H1 (cell line): ENCODE data around the gene MPZL3. TPM values are rescaled to one million over a fixed set of nuclear protein-coding genes. Genes with fewer than 3 reads are reported as not detected.

Experiments
- CTCF ChIA-PET: fragments of 300-600 bp; sonication (Branson Sonifier 250); formaldehyde crosslinking; loops from one replicate; lab custom pipeline; 2021; ENCODE audit not compliant: partially characterized antibody; lab: Charles Lee
- POLR2A ChIA-PET: fragments of 300-600 bp; sonication (Branson Sonifier 250); formaldehyde crosslinking; loops from one replicate; lab custom pipeline; 2021; ENCODE audit warnings: inconsistent platforms; ENCODE audit not compliant: partially characterized antibody; lab: Charles Lee
- DNase-seq, 2 experiments: peaks; one replicate each; pipeline versions ENCODE4 v3.0.0 to v3.0.0-alpha.2; 2010 to 2022; ENCODE audit warnings: low spot score in 2 of 2, low read depth in 1 of 2, mixed read lengths in 1 of 2
- FAIRE-seq: peaks from 2 replicates; lab custom pipeline; 2011; peaks lifted over from hg19 to GRCh38; lab: Jason Lieb, UNC
- H2AFZ ChIP-seq: 2 replicates; pipeline ENCODE4 v1.8.1; 2012; ENCODE audit warnings: low read length, inconsistent platforms
- H2AK5ac ChIP-seq: 2 replicates; pipeline ENCODE4 v1.6.1; 2013; ENCODE audit warnings: low read depth, low read length
- H2BK120ac ChIP-seq: replicated peaks from 2 replicates; pipeline ENCODE3; 2013; ENCODE audit warnings: low read depth, low read length, inconsistent platforms
- H2BK12ac ChIP-seq: 2 replicates; pipeline ENCODE4 v1.6.1; 2013; ENCODE audit warnings: low read depth, low read length
- H2BK15ac ChIP-seq: 2 replicates; pipeline ENCODE4 v1.6.1; 2013; ENCODE audit warnings: low read length
- H2BK20ac ChIP-seq: 2 replicates; pipeline ENCODE4 v1.6.1; 2013; ENCODE audit warnings: low read length
- H2BK5ac ChIP-seq: 2 replicates; pipeline ENCODE4 v1.6.1; 2013; ENCODE audit warnings: low read depth, low read length
- H3K14ac ChIP-seq: 2 replicates; pipeline ENCODE4 v1.6.1; 2013; ENCODE audit warnings: inconsistent platforms; ENCODE audit not compliant: insufficient read length
- H3K18ac ChIP-seq: 2 replicates; pipeline ENCODE4 v1.6.1; 2013; ENCODE audit warnings: low read length; ENCODE audit errors: extremely low read depth
- H3K23ac ChIP-seq: 2 replicates; pipeline ENCODE4 v1.6.1; 2013; ENCODE audit warnings: inconsistent platforms; ENCODE audit not compliant: insufficient read length
- H3K23me2 ChIP-seq: 2 replicates; pipeline ENCODE4 v1.6.1; 2013; ENCODE audit warnings: low read depth, low read length
- H3K27ac ChIP-seq: 2 replicates; pipeline ENCODE4 v1.6.1; 2011; ENCODE audit warnings: low read depth, low read length, inconsistent platforms
- H3K27me3 ChIP-seq, 4 experiments: replicated peaks in 1 of 4; 1 replicate in 1 of 4; 2 replicates in 3 of 4; pipeline versions ENCODE4 v1.6.1 to v1.8.1; 2011 to 2013; ENCODE audit warnings: low read length in 3 of 4, mild to moderate bottlenecking in 3 of 4, inconsistent platforms in 2 of 4, mixed read lengths in 2 of 4, moderate library complexity in 1 of 4; ENCODE audit not compliant: control insufficient read depth in 3 of 4, insufficient read depth in 3 of 4; ENCODE audit errors: extremely low read depth in 1 of 4
- H3K36me3 ChIP-seq, 4 experiments: 2 replicates each; pipeline versions ENCODE4 v1.6.1 to v1.8.1; 2011 to 2013; ENCODE audit warnings: mild to moderate bottlenecking in 4 of 4, low read length in 3 of 4, moderate library complexity in 2 of 4, control low read depth in 1 of 4, inconsistent platforms in 1 of 4; ENCODE audit not compliant: insufficient read depth in 4 of 4, control insufficient read depth in 2 of 4
- H3K4ac ChIP-seq: replicated peaks from 2 replicates; pipeline ENCODE3; 2013; ENCODE audit warnings: low read length, low read depth, mixed read lengths, inconsistent platforms; ENCODE audit not compliant: insufficient read length
- H3K4me1 ChIP-seq, 4 experiments: replicated peaks in 1 of 4; 1 replicate in 1 of 4; 2 replicates in 3 of 4; pipeline versions ENCODE4 v1.6.1 to v1.8.1; 2011 to 2013; ENCODE audit warnings: low read length in 3 of 4, inconsistent platforms in 2 of 4, mixed read lengths in 1 of 4; ENCODE audit not compliant: insufficient read depth in 4 of 4, control insufficient read depth in 3 of 4
- H3K4me2 ChIP-seq, 2 experiments: 2 replicates each; pipeline versions ENCODE4 v1.6.1 to v1.8.1; 2011 to 2013; ENCODE audit warnings: low read depth in 2 of 2, low read length in 2 of 2, control low read depth in 1 of 2, inconsistent platforms in 1 of 2, mild to moderate bottlenecking in 1 of 2; ENCODE audit not compliant: insufficient read depth in 1 of 2
- H3K4me3 ChIP-seq, 4 experiments: fragments of 200-600, 300-600 bp in 1 of 4; sonication (generic), shearing (Covaris generic), sonication (Bioruptor Twin) in 1 of 4; 2 replicates each; pipeline versions ENCODE4 v1.5.1 to v1.8.1; 2011 to 2016; ENCODE audit warnings: low read length in 4 of 4, low read depth in 3 of 4, control low read depth in 2 of 4, inconsistent platforms in 2 of 4, mild to moderate bottlenecking in 2 of 4, mixed read lengths in 1 of 4, moderate library complexity in 1 of 4; ENCODE audit not compliant: insufficient read depth in 2 of 4; ENCODE audit errors: extremely low read depth in 1 of 4
- H3K56ac ChIP-seq: replicated peaks from 2 replicates; pipeline ENCODE3; 2013; ENCODE audit warnings: low read depth, mild to moderate bottlenecking, mixed read lengths, low read length, inconsistent platforms; ENCODE audit not compliant: insufficient read length
- H3K79me1 ChIP-seq: 2 replicates; pipeline ENCODE4 v1.6.1; 2013; ENCODE audit warnings: low read depth, low read length, control low read depth
- H3K79me2 ChIP-seq, 2 experiments: 2 replicates each; pipeline versions ENCODE4 v1.6.1 to v1.8.1; 2012 to 2013; ENCODE audit warnings: low read length in 2 of 2, mild to moderate bottlenecking in 2 of 2, inconsistent platforms in 1 of 2; ENCODE audit not compliant: insufficient read depth in 2 of 2, control insufficient read depth in 1 of 2
- H3K9ac ChIP-seq, 4 experiments: replicated peaks in 1 of 4; 1 replicate in 1 of 4; 2 replicates in 3 of 4; pipeline versions ENCODE4 v1.6.1 to v1.8.1; 2011 to 2013; ENCODE audit warnings: low read depth in 3 of 4, low read length in 3 of 4, control low read depth in 2 of 4, mild to moderate bottlenecking in 2 of 4, moderate library complexity in 2 of 4, inconsistent platforms in 1 of 4; ENCODE audit errors: extremely low read depth in 1 of 4
- H3K9me3 ChIP-seq, 2 experiments: 2 replicates each; pipeline versions ENCODE4 v1.6.1 to v1.8.1; 2012 to 2013; ENCODE audit warnings: mild to moderate bottlenecking in 2 of 2, moderate library complexity in 2 of 2, control low read depth in 1 of 2, inconsistent platforms in 1 of 2, low read depth in 1 of 2, low read length in 1 of 2, mixed read lengths in 1 of 2; ENCODE audit not compliant: insufficient read depth in 2 of 2
- H4K20me1 ChIP-seq, 2 experiments: replicated peaks in 1 of 2; 2 replicates each; pipeline versions ENCODE3 to v1.8.1; 2011 to 2013; ENCODE audit warnings: inconsistent platforms in 2 of 2, low read length in 2 of 2, mild to moderate bottlenecking in 1 of 2; ENCODE audit not compliant: insufficient read depth in 2 of 2, control insufficient read depth in 1 of 2
- H4K5ac ChIP-seq: 2 replicates; pipeline ENCODE4 v1.6.1; 2013; ENCODE audit warnings: low read length, low read depth, mixed read lengths, inconsistent platforms; ENCODE audit not compliant: insufficient read length
- H4K8ac ChIP-seq: 2 replicates; pipeline ENCODE4 v1.8.0; 2013; ENCODE audit warnings: mild to moderate bottlenecking, moderate library complexity, low read length, inconsistent platforms; ENCODE audit not compliant: insufficient read depth; ENCODE audit errors: extremely low read depth
- H4K91ac ChIP-seq: replicated peaks from 2 replicates; pipeline ENCODE3; 2013; ENCODE audit warnings: low read length, mixed read lengths, inconsistent platforms; ENCODE audit not compliant: insufficient read length
- CBX5 ChIP-seq: fragments of 300-800, 300-1000 bp; sonication (generic); IDR thresholded peaks from 2 replicates; pipeline ENCODE4 v1.7.1; 2016; ENCODE audit warnings: antibody characterized with exemption, low read length, low read depth
- EGR1 ChIP-seq: IDR thresholded peaks from 2 replicates; pipeline ENCODE4 v1.6.1; 2011; ENCODE audit warnings: low read depth, low read length, borderline replicate concordance
- KDM5A ChIP-seq: fragments of 200-600 bp; IDR thresholded peaks from 2 replicates; pipeline ENCODE4 v1.7.1; 2012; ENCODE audit warnings: mild to moderate bottlenecking, low read length, inconsistent platforms, mixed read lengths
- POLR2A ChIP-seq, 2 experiments: IDR thresholded peaks; 1 replicate in 1 of 2; 2 replicates in 1 of 2; pipeline ENCODE4 v1.6.1; 2011; ENCODE audit warnings: low read depth in 2 of 2, low read length in 2 of 2, mild to moderate bottlenecking in 2 of 2; ENCODE audit errors: control extremely low read depth in 1 of 2
- RAD21 ChIP-seq, 2 experiments: IDR thresholded peaks in 1 of 2; conservative IDR thresholded peaks in 1 of 2; 2 replicates each; pipeline ENCODE4 v1.6.1; 2011; ENCODE audit warnings: low read depth in 2 of 2, low read length in 2 of 2, improper control_type of control experiment in 1 of 2, inconsistent platforms in 1 of 2, mild to moderate bottlenecking in 1 of 2, moderate library complexity in 1 of 2
- RFX5 ChIP-seq: IDR thresholded peaks from 2 replicates; pipeline ENCODE4 v1.6.1; 2011; ENCODE audit warnings: low read depth, low read length, improper control_type of control experiment, borderline replicate concordance
- SP4 ChIP-seq: IDR thresholded peaks from 2 replicates; pipeline ENCODE4 v1.6.1; 2012; ENCODE audit warnings: low read length, inconsistent platforms
- TBP ChIP-seq: IDR thresholded peaks from 2 replicates; pipeline ENCODE4 v1.6.1; 2011; ENCODE audit warnings: low read depth, low read length, improper control_type of control experiment
- WGBS, 2 experiments: shearing (Covaris generic) in 1 of 2; methylation state at CpG; one replicate each; pipeline versions ENCODE4 v1.1.6 to v1.1.7; 2013 to 2015; ENCODE audit warnings: low lambda C conversion rate in 2 of 2, mixed read lengths in 2 of 2, inconsistent platforms in 1 of 2, low coverage in 1 of 2, missing lambda C conversion rate in 1 of 2; ENCODE audit not compliant: insufficient replicate concordance in 2 of 2, insufficient coverage in 1 of 2, insufficient read length in 1 of 2; ENCODE audit errors: extremely low coverage in 1 of 2, missing lambda C conversion rate in 1 of 2; 5-methylcytosine and 5-hydroxymethylcytosine counted together
- polyA plus RNA-seq, 7 experiments: library from polyadenylated mRNA; depleted of rRNA in 3 of 7; stranded (reverse) in 5 of 7; unstranded in 2 of 7; fragments of >200 nt in 5 of 7; fragments of 200-250 nt in 2 of 7; gene quantifications; 1 replicate in 5 of 7; 2 replicates in 1 of 7; 4 replicates in 1 of 7; pipeline versions ENCODE4 v1.2.1 to v1.2.3, GENCODE V29; 2011 to 2013; ENCODE audit warnings: missing spikeins in 2 of 7, mixed read lengths in 2 of 7
- total RNA-seq: library from RNA; stranded (reverse); fragmentation: NEBNext Ultra II Directional; extraction: Animal tissue kit (Norgen Biotek cat#: 25700); gene quantifications from 2 replicates; pipeline ENCODE4 v1.2.1, GENCODE V29; 2021

Gene MPZL3
- total and polyA plus RNA-seq, 2 of the 8 experiments (the other 6 are each of a cell fraction or from before 2014, with no cell fraction given) = 1.1 to 3.9 TPM

DNA sequence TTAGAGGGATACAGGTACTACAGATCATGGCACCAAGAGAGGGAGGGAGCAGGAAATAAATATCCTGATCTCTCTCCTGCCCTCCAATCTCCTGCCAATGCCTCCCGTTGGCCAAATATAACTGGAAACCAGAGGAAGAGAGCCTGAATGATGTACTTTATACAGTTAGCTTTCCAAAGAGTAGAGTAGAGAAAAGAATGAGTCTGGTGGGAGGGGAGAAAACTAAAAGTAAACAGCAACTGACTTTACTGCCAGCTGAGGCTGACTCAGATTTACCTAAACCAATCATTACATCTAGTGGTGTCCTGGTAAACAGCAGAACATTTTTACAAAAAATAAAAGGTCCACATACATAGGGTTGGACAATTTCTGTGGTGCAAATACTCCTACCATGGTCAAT lies 5.1 kb downstream of the MPZL3 start:
- Histone ChIP-seq H2AFZ (no peak overlapping the region), H3K18ac (no peak overlapping the region), H3K23me2 (peaks cover 2% of the 10 kb centered on the region; the same call in 1 of the 2 replicates), H3K79me1 (no peaks in the 10 kb centered on the region), H2BK5ac (no peak overlapping the region), H3K4me1 (no peaks in the 10 kb centered on the region; a peak in 1 of 7 replicates), H3K27ac (no peak overlapping the region), H3K14ac (no peak overlapping the region), H4K5ac (no peak overlapping the region), H2AK5ac (no peak overlapping the region), H3K23ac (no peak overlapping the region), H3K36me3 (no peaks in the 10 kb centered on the region), H2BK12ac (no peak overlapping the region; the same call in 1 of the 2 replicates), H3K79me2 (no peaks in the 10 kb centered on the region), H2BK20ac (no peak overlapping the region), H3K9me3 (no peaks in the 10 kb centered on the region), H3K4ac (no peak overlapping the region), H3K9ac (no peak overlapping the region), H4K20me1 (no peaks in the 10 kb centered on the region), H4K91ac (no peak overlapping the region), H3K4me2 (no peak overlapping the region), H2BK15ac (no peak overlapping the region), H3K4me3 (no peak overlapping the region), H3K27me3 (peaks cover 0 to 8% (median 0%) of the 10 kb centered on the region in 4 experiments; a peak in 3 of 7 replicates), H4K8ac (no peak overlapping the region), H3K56ac (no peak overlapping the region), H2BK120ac (no peak overlapping the region)
- TF ChIP-seq SP4 (no peak), RFX5 (no peak), CBX5 (no peak), POLR2A (IDR thresholded peaks at IDR 0.05; ENCODE audit: control extremely low read depth in 1 of 2, low read depth in 2 of 2, low read length in 2 of 2) (no peak), TBP (no peak), RAD21 (IDR thresholded peaks at IDR 0.05 in 1 of 2, conservative IDR thresholded peaks at IDR 0.05 in 1 of 2; ENCODE audit: low read depth in 2 of 2, low read length in 2 of 2) (no peak), EGR1 (no peak), KDM5A (no peak)
- ChIA-PET CTCF (interaction anchor here (0.7 to 2.5 kb wide), 5 partner anchors 8 to 75 kb away, joined by 3 to 7 read pairs (median 4); no protein-coding TSS in a partner anchor), POLR2A (interaction anchor here (1.2 kb wide), 1 partner anchor 64 kb away, joined by 3 read pairs; no protein-coding TSS in a partner anchor)
- FAIRE-seq = no peak
- WGBS, 2 experiments = 78% methylated on average over 1 of the region's 1 CpG; no CpG with 5 or more reads in 1 of the 2 experiments
- no peak for DNase-seq
